Superior temporal gyrus (tissue), 1 donor: ENCODE measurements around the gene BATF2.
"Not testable (repeated sequence)": the region's sequence is repeated elsewhere in the genome, so short reads cannot be mapped to it uniquely, and the experiment has no call there.

Experiments
- DNase-seq: peaks from one replicate; pipeline ENCODE4 v3.0.0-alpha.2; 2016; ENCODE audit errors: extremely low spot score

The BATF2 gene

GRCh38 chr11:65013130-65013887, 16.5 kb upstream of the BATF2 start:
- DNase-seq, result peak; percentile 88

- DNase-seq, result no peak
Measured at GRCh38 chr11:65008873-65009272, 12.1 kb upstream of the BATF2 start.

- DNase-seq, result no peak
Measured at GRCh38 chr11:65008016-65008415, 11.2 kb upstream of the BATF2 start.

GRCh38 chr11:65003968-65004367, 7.2 kb upstream of the BATF2 start:
- DNase-seq, result not testable (repeated sequence)

GRCh38 chr11:65003282-65003681, 6.5 kb upstream of the BATF2 start:
- DNase-seq, result no peak

- no peak for DNase-seq
Measured at GRCh38 chr11:65002706-65003105, 5.9 kb upstream of the BATF2 start.

- DNase-seq, result no peak
Measured at GRCh38 chr11:64999478-64999877, 2.7 kb upstream of the BATF2 start.

- no peak for DNase-seq
Measured at GRCh38 chr11:64998690-64999431, 2.1 kb upstream of the BATF2 start.

- DNase-seq, result no peak
Measured at GRCh38 chr11:64998141-64998540, 1.4 kb upstream of the BATF2 start.

- DNase-seq, result no peak
Measured at GRCh38 chr11:64996327-64996709, 453 bp downstream of the BATF2 start.

GRCh38 chr11:64994318-64994717, 2.5 kb downstream of the BATF2 start:
- no peak for DNase-seq

GRCh38 chr11:64990222-64990923, 6.4 kb downstream of the BATF2 start:
- no peak for DNase-seq

- no peak for DNase-seq
Measured at GRCh38 chr11:64989416-64989815, 7.4 kb downstream of the BATF2 start.

- no peak for DNase-seq
Measured at GRCh38 chr11:64987998-64988854, 8.5 kb downstream of the BATF2 start.

GRCh38 chr11:64983339-64983738, 13.4 kb downstream of the BATF2 start:
- DNase-seq, result not testable (repeated sequence)

GRCh38 chr11:64976651-64977050, 20.1 kb downstream of the BATF2 start:
- DNase-seq, result no peak

- DNase-seq, result no peak
Measured at GRCh38 chr11:64974124-64974523, 22.6 kb downstream of the BATF2 start.

- DNase-seq, result peak; percentile 61
Measured at GRCh38 chr11:64971421-64972233, 25.1 kb downstream of the BATF2 start, which contains the start of gene MAJIN. TSS of gene MAJIN (minus strand) at chr11:64972108. CDS start at chr11:64959405, 12,703 bp downstream.

- no peak for DNase-seq
Measured at GRCh38 chr11:64970731-64971151, 26.0 kb downstream of the BATF2 start.

GRCh38 chr11:64969209-64969608, 27.6 kb downstream of the BATF2 start:
- peak; percentile 19 for DNase-seq

- DNase-seq, result no peak
Measured at GRCh38 chr11:64967375-64967774, 29.4 kb downstream of the BATF2 start.
